ENCODE measurements around the gene GPR108.

Gene GPR108

DNA sequence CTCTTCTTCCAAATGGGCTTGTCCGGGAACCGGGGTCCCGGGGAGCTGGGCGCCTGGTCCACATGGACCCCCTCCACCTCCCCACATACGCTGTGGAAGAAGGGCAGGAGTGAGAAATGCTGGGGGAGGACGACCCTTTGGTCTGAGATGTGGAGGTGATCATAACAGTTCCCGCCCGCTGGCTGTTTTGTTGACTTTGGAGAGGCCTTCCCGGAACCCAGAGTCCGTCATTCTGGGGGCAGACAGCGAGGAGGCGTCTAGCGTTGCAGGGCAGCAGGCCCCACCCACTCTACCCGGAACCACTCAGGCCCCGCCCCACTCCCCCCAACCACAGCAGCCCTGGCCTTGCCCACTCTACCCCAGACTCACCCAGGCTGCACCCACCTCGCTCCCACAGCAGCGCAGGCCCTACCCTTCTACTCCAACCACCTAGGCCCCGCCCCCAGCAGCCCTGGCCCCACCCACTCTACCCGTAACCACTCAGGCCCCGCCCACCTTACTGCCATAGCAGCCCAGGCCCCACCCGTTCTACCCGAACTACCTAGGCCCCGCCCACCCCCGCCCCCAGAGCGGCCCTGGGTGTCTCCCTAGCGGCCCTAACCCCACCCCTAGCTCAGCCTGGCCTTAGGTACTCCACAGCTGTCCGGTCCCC, 7.1 kb downstream of the GPR108 start:
- intact Hi-C loops (cut with DNase I): loop anchor here (10.0 kb wide), 1 partner anchor 195 kb away; the partner anchor contains the start of gene TNFSF9
- DNase-seq: peak in 41 of 42 donors; percentile 31 to 86 (median 66)

DNA sequence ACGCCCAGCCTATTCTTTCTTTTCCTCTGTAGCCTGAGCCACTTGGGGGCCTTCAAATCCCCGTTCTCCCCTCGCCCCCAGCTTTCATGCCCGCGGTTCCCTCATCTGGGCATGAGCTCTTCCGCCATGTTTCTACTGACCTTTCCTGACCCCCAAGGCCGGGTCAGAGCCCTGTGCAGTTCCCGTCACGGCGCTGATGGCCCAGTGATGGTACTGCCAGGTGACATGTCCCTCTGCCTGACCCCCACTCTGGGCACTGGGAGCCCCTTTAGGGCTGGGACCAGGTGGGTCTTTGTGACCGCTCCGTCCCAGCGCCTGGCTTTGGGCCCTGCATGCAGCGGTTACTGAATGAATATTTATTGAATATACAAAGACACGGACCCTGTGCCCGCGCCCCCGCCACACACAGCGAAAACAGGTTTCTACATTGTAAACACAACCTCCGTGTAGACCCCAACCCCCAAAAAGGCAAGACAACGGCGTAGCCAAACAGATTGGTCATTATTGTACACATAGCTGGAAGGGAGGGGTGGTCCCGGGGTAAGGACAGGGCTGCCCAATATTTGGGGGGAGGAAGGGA, 7.7 kb downstream of the GPR108 start:
- intact Hi-C loops (cut with DNase I): loop anchor here (10.0 kb wide), 1 partner anchor 195 kb away; the partner anchor contains the start of gene TNFSF9
- DNase-seq: no peak

GRCh38 chr19:6728346-6728745, 9.0 kb downstream of the GPR108 start:
- peak in 24 of 42 donors; percentile 13 to 63 (median 38) for DNase-seq
- intact Hi-C loops (cut with DNase I): no loop called here

- intact Hi-C loops (cut with DNase I): no loop called here
Measured at GRCh38 chr19:6725513-6726231, 11.7 kb downstream of the GPR108 start.

GRCh38 chr19:6724631-6725492, 12.5 kb downstream of the GPR108 start:
- DNase-seq: no peak
- intact Hi-C loops (cut with DNase I): no loop called here

More at GRCh38 chr19:6725513-6726231, 11.7 kb downstream of the GPR108 start:
- DNase-seq: no peak

DNA sequence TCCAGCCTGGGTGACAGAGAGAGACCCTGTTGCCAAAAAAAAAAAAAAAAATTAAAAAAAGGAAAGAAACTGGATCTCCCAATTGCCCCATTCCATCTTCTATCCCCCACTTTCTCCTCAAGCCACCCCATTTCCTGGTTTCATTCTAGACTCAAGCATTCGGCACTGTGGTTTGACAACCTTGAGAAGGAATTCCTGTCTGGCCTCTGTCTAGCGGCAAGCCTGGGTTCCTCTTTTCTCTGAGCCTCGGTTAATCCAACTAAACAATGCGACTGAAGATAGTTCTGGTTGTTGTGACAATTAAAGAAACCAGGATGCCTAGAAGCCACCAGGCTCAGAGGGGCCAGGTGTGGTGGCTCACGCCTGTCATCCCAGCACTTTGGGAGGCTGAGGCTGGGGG, 13.6 kb downstream of the GPR108 start:
- intact Hi-C loops (cut with DNase I): no loop called here
- DNase-seq: peak in 6 of 42 donors; percentile 23 to 48 (median 31)

- intact Hi-C loops (cut with DNase I): no loop called here
- DNase-seq: peak in 38 of 42 donors; percentile 26 to 86 (median 60)
Measured at GRCh38 chr19:6723108-6723618, 14.2 kb downstream of the GPR108 start.

- no peak for DNase-seq
- intact Hi-C loops (cut with DNase I): no loop called here
Measured at GRCh38 chr19:6721773-6722172, 15.6 kb downstream of the GPR108 start.

GRCh38 chr19:6721138-6721474, 16.3 kb downstream of the GPR108 start:
- no peak for DNase-seq

GRCh38 chr19:6720369-6721137, 16.8 kb downstream of the GPR108 start, which contains the start of gene C3:
C3 (minus strand) TSS chr19:6720650; CDS start chr19:6720589, 61 bp downstream.
- peak in 26 of 42 donors; percentile 14 to 80 (median 47) for DNase-seq
- intact Hi-C loops (cut with DNase I): no loop called here

More at GRCh38 chr19:6721138-6721474, 16.3 kb downstream of the GPR108 start:
- intact Hi-C loops (cut with DNase I): no loop called here

DNA sequence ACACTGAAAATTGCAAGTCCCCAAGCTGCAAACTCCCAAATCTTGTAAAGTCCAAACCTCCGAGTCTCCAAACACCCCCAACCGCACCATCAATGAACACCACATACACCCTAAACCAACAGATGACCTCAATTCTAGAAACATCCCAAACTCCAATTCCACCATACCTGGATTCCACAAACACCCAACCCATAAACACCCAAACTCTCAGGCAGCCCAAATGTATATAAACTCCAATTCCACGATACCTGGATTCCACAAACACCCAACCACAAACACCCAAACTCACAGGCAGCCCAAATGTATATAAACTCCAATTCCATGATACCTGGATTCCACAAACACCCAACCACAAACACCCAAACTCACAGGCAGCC, 17.4 kb downstream of the GPR108 start:
- no peak for DNase-seq
- intact Hi-C loops (cut with DNase I): no loop called here

DNA sequence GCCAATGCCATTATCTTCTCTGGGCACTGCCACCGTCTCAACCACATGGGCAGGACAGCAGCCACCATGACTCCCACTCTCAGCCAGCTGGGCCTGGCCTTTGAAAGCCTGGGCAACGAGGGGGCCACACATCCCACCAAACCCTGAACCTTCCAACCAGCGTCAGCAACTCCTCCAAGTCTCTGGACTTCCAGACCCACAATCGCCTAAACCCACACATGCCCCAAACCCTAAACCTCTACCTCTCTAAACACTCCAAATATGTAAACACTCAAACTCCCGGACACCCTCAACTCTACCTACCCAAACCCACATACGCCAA, 17.9 kb downstream of the GPR108 start:
- intact Hi-C loops (cut with DNase I): no loop called here
- peak in 6 of 42 donors; percentile 20 to 61 (median 46) for DNase-seq

- intact Hi-C loops (cut with DNase I): no loop called here
- peak in 33 of 42 donors; percentile 28 to 75 (median 51) for DNase-seq
Measured at GRCh38 chr19:6718741-6719539, 18.4 kb downstream of the GPR108 start.

- intact Hi-C loops (cut with DNase I): no loop called here
- no peak for DNase-seq
Measured at GRCh38 chr19:6718111-6718740, 19.2 kb downstream of the GPR108 start.

DNA sequence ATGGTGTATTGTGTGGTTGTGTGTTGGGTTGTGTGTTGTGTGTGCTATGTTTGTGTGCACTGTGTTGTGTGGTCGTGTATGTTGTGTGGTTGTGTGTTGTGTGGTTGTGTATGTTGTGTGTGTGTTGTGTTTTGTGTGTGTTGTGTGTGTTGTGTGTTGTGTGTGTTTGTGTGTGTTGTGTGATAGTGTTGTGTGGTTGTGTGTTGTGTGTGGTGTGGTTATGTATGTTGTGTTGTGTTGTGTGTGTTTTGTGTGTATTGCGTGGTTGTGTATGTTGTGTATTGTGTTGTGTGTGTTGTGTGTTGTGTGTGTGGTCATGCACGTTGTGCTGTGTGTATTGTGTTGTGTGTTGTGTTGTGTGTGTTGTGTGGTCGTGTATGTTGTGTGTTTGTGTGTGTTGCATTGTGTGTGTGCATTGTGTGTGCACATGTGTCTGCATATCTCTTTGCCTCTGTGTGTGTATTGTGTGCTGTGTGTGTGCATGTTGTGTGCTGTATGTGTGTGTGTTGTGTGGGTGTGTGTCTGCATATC, 19.9 kb downstream of the GPR108 start:
- intact Hi-C loops (cut with DNase I): no loop called here
- no peak for DNase-seq

GRCh38 chr19:6717036-6717435, 20.3 kb downstream of the GPR108 start:
- no peak for DNase-seq
- intact Hi-C loops (cut with DNase I): no loop called here

- DNase-seq: no peak
- intact Hi-C loops (cut with DNase I): no loop called here
Measured at GRCh38 chr19:6716610-6716970, 20.8 kb downstream of the GPR108 start.
